Stimulated activated CD4-positive, alpha-beta T cell treated with anti-CD3 and anti-CD28 coated beads, Interleukin-2, amount 100 ng/mL, for 24 hours (primary cell): Measurements from ENCODE around the gene MYBPC2.

Experiments used
- DNase-seq, 2 donors: peaks; one replicate each; pipeline ENCODE4 v3.0.0-alpha.2; 2020

MYBPC2 gene

DNA sequence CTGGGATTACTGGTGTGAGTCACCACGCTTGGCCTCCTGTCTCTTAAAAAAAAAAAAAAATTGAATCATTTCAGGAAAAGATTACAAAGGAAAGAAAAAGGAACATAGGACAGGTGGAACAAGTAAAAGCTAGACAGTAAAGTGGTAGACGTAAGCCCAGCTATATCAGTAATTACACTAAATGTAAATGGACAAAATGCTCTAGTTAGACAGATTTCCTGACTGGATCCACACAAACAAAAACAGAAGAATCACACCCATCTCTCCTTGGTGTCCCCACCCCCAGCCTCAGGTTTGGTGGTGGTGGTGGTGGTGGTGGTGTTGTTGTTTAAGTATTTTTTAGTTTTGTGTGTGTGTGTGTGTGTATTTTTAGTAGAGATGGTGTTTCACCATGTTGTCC lies 20.3 kb upstream of the MYBPC2 start:
- DNase-seq, result no peak

DNA sequence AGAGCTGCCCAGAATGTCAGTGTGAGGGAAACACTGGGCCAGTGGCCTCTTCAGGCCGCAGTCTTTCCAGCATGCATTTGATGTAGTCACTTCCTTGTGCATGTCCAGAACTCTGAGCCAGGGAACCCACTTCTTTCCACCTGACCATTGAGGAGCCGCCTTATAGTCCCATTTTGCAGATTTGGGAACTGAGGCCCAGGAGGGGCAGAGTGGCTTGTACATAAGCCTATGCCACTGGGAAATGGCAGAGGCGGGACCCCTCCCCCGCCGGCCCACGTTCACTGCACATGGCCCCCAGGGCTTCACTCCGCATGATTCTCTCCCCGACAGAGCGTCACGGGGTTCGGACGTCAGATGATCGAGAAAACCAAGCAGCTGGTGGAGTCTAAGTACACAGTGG lies 19.6 kb upstream of the MYBPC2 start:
- no peak for DNase-seq

DNA sequence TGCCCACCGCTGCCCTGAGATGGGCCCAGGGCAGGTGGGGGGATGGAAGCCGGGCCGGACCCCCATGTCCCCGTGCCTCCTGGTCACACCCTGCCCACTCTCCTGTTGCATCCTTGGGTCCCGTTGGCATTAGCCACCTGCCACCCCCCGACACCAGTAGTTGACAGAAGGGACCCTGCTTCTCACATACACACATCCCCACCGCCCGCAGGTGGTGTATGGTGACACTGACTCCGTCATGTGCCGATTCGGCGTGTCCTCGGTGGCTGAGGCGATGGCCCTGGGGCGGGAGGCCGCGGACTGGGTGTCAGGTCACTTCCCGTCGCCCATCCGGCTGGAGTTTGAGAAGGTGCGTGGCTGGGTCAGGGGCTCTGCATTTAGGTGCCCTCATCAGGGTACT lies 19.2 kb upstream of the MYBPC2 start:
- no peak for DNase-seq

DNA sequence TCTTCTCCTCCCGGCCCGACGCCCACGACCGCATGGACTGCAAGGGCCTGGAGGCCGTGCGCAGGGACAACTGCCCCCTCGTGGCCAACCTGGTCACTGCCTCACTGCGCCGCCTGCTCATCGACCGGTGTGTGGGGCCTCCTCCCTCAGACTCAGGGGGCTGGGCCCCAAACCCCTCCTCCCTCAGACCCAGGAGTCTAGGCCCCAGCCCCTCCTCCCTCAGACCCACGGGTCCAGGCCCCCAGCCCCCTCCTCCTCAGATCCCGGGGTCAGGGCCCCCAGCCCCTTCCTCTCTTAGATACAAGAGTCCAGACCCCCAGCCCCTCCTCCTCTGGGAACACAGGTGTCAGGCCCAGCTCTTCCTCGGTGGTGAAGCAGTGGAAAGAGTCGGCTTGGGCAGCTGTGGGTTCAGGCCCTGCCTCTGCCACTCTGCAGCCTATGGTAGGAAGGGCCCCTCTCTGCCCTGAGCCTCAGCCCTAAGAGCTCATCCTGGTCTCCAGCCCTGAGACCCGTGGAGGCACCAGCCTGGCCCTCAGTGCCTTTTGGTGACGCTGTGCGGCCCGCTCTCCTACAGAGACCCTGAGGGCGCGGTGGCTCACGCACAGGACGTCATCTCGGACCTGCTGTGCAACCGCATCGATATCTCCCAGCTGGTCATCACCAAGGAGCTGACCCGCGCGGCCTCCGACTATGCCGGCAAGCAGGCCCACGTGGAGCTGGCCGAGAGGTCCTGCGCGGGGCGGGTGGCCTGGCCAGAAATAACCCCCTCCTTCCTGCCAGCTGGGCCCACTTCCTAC lies 17.6 kb upstream of the MYBPC2 start:
- DNase-seq, result peak; percentile 79 to 87

DNA sequence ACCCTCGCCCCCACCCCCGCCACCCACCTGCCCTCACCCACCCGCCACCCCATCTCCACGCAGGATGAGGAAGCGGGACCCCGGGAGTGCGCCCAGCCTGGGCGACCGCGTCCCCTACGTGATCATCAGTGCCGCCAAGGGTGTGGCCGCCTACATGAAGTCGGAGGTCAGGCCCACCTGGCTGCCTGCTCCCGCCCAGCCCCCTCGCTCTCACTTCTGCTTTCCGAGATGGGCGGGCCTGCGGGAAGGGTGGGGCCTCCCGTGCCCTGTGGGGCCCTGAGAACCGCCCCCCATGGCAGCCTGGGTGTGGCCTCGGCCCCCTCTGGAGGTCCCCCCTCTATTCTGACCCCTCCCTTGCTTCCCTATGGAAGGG lies 17.0 kb upstream of the MYBPC2 start:
- DNase-seq, result peak in 1 of 2 donors; percentile 17

DNA sequence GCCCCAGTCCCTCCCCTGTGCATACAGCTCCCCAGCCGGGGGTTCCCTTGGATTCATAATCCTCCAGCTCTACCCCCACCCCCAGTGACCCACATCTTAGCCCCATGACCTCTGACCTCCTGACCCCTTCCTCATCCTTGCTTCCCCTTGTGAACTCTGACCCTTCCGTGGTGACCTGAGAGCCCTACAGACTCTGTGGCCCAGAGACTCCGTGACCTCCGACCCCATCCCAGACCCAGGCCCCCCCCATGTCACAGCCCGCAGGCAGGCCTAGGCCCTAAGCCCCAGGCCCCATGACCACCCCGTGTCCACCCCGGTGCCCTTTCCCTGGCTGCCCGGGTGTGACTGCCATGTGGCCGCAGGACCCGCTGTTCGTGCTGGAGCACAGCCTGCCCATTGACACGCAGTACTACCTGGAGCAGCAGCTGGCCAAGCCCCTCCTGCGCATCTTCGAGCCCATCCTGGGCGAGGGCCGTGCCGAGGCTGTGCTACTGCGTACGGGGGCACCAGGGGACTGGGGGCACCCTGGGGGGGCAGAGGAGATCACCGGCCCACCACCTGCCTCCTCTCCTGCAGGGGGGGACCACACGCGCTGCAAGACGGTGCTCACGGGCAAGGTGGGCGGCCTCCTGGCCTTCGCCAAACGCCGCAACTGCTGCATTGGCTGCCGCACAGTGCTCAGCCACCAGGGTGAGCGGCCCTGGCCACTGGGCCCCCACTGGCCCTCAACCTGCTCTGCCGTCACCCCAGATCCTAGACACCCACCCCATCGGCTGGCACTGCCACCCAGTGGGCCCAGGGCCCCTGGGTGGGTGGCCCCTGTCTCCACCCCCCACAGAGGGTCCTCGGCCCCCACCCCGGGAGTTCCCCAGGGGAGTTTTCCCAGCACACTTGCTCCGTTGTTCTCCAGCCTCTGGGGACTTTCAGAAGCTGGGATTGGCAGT lies 16.4 kb upstream of the MYBPC2 start:
- no peak for DNase-seq

DNA sequence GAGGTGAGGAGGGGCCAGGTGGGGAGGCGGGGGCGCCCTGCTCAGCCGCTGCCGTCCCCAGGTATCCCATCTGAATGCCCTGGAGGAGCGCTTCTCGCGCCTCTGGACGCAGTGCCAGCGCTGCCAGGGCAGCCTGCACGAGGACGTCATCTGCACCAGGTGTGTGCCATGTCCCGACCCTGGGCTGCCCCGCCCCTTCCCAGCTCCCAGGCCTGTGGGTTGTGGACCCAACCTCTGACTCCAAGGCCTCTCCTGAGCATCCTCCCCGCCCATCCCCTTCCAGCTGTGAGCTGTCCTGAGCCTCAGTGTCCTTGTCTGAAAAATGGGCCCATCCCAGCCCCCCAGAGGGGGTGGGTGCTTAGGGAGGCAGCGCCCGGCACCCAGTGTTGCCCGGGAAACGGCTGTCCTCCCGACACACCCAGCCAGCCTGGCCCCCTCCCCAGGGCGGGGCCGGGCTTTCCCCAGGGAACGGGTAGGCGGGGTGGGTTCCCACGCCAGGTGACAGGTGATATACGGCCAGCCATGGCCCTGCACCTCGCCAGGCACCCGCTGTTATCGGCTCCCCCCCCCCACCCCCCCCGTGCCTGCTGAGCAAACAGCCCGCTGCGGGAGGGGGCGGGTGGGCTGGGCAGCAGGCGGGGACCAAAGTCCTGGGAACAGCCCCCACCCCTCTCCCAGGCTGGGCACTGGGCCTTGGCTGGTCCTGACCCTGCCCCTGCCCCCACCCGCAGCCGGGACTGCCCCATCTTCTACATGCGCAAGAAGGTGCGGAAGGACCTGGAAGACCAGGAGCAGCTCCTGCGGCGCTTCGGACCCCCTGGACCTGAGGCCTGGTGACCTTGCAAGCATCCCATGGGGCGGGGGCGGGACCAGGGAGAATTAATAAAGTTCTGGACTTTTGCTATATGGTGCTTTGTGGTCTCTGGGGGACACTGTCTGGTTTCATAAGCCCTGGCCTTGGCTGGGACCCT lies 15.3 kb upstream of the MYBPC2 start:
- DNase-seq, result peak in 1 of 2 donors; percentile 16

DNA sequence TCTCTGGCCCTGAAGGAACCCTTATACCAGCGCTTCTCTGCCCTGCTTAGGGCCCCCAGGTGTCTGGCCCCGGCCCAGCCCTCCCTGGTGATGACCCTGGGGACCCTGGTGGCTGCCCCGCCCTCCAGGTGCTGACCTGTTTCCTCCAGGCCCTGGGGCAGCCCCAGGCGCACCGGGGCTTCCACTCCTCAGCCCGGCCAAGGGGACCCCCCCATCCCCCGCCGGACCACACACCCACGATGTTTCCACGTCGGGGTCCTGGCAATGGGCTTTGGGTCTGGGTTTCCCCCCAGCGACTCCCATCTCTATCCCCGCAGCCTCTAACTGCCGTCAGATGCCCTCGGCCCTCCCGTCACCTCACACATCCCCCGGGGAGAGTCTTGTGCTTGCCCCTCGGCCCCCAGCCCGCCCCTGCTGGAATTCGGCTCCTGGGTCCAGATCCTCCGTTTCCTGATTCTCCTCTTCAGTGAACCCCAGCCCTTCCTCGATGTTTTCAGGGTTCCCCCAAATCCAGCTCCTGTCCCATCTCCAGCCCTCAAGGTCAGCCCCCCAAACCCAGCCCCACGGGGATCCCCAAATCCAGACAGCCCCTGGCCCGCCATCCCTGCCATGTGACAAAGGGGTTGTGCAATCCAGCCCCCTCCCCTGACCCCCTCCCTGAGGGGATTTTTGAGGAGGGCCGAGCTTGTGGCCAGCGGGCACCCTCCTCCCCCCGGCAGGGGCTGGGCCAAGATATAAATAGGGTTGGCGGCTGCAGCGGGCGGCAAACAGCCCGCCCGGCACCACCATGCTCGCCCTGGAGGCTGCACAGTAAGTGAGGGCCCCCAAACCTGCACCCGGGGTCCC lies 14.3 kb upstream of the MYBPC2 start, which contains the start of gene SPIB:
TSS of gene SPIB (plus strand) at position 763 of the 846 bp plus-strand sequence. CDS start at position 788, 25 bp downstream.
- peak in 1 of 2 donors; percentile 13 for DNase-seq

DNA sequence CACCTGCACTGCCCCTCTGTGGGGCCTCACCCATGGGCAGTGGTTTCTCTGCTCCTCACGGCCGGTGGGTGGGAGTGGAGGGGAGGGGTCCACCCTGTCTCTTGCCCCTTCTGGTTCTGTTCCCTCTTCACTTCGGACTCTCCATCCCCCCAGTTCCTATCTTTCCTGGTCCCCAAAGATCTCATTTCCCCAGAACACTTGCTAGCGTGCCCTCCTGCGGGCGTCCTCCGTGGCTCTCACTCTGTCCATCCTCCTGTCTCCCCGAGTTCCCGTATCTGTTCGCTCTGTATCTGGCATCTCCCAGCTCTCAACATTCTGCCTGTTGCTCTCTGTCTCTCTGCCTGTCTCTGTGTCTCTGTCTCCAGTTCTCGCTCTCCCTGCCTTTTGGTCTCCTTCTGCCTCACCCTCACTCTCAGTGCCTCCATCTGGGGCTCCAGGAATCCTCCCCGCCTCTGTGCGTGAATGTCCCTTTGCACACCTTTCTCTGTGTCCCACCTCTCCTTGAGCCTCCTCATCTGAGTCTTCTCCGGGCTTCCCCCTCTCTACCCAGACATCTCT lies 13.6 kb upstream of the MYBPC2 start:
- DNase-seq, result no peak

DNA sequence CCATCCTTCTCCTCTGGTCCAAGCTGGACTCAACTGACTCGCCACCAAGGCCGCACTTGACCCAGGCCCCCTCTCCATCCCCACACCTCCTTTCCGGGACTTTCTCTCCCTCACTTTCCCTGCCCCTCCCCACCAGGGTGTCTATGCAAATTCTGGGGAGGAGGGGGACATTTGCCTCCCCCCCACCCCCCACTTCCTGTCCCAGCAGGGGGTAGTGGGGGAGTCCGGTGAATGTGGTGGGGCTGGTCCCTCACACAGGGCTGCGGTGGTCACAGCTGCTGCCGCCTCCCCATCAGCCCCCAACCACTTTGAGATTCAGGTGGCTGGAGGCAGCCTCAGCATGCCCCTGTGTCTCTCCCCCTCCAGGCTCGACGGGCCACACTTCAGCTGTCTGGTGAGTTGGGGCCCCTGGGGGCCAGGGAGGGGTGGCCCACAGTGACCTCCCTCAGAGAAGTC lies 13.1 kb upstream of the MYBPC2 start:
- no peak for DNase-seq

DNA sequence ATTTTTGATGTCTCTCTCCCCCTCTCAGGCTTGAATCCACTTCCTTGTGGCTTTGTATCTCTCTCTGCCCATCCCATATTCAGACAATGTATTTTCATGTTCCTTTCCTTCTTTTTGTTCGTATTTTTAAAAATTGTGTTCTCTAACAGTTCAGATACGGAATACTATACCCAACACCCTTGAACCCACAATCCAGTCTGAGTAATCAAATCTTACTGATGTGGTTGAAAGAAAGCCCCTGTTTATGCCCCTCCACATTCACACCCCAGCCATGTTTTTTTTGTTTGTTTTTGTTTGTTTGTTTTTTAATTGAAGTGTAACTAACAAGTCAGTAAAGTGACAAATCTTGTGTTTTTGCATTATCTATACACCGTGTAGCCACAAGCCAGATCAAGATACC lies 12.6 kb upstream of the MYBPC2 start:
- no peak for DNase-seq

DNA sequence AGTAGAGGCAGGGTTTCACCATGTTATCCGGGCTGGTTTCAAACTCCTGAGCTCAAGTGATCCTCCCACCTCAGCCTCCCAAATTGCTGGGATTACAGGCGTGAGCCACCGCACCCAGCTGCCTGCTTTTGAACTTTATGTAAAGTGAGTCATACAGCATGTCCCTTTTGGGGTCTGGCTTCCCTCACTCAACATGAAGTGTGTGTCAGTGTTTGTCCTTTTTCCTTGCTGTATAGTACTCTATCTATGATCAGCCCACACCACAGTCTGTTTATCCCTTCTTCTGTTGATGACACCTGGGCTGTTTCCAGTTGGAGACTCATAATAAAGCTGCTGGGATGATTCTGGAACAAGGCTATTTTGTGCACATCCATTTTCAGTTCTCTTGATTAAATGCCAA lies 11.9 kb upstream of the MYBPC2 start:
- no peak for DNase-seq

DNA sequence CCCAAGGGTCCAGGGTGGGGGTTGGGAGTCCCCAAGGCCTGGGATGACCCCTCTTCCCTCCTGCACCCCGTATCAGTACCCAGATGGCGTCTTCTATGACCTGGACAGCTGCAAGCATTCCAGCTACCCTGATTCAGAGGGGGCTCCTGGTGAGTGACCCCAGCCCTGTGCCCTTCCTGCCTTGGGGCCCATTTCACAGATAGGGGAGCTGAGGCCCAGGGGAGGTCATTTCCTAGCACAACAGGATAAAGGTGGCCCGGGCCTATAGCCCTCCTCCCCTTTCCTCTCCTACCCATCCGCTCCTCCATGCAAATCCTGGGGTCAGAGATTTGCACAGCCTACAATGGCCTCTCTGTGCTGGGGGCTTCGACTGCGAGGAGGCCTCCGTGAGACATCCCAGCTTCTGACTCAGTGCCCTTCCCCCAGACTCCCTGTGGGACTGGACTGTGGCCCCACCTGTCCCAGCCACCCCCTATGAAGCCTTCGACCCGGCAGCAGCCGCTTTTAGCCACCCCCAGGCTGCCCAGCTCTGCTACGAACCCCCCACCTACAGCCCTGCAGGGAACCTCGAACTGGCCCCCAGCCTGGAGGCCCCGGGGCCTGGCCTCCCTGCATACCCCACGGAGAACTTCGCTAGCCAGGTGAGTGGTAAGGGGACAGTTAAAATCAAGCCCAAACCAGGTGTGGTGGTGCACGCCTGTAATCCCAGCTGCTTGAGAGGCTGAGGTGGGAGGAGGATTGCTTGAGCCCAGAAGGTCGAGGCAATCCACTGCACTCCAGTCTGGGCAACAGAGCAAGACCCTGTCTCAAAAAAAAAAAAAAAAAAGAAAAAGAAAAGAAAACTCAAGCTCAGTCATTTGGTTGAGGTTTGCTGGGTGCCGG lies 10.1 kb upstream of the MYBPC2 start:
- no peak for DNase-seq

DNA sequence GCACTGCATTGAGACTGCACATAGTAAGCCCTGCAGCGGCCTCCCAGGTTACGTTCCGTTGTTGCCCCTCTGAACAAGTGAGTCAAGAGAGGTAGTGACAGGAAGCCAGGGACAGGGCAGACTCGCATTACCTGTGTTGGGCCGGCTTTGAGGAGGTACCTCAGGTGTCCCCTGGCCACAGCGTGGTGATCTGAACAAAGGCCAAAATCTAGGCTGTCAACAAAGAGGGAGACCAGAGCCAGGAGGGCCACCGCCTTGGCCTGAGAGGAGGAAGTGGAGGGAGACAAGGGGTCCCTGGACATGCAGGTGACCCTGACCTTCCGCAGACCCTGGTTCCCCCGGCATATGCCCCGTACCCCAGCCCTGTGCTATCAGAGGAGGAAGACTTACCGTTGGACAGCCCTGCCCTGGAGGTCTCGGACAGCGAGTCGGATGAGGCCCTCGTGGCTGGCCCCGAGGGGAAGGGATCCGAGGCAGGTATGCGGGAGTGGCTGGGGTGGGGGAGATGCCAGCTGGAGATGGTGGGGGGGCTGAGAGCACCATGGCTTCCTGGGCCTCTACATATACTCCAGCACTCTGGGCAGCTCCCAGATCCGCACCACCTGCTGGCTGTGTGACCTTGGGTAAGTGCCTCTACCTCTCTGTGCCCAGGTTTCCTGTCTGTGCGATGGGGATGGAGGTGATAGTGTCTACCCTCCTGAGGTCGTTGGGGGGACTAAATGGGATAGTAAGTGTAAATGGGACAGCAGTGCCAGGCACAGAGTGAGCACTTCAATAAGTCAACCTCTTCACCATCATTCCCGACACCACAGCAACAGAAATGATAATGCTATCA lies 9.2 kb upstream of the MYBPC2 start:
- DNase-seq, result no peak

DNA sequence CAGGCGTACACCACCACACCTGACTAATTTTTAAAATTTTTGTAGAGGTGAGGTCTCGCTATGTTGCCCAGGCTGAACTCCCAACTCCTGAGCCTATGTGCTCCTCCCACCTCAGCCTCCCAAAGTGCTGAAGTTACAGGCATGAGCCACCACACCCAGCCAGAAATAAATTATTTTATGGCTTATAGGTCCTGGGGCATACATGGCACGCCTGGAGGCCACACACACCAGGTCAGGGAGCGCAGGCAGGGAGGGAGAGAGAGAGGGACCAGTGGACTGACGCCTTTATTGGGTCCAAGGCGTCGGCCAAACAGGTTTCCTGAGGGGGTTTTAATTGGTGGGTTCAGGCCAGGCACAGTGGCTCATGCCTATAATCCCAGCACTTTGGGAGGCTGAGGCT lies 7.1 kb upstream of the MYBPC2 start:
- DNase-seq, result no peak

DNA sequence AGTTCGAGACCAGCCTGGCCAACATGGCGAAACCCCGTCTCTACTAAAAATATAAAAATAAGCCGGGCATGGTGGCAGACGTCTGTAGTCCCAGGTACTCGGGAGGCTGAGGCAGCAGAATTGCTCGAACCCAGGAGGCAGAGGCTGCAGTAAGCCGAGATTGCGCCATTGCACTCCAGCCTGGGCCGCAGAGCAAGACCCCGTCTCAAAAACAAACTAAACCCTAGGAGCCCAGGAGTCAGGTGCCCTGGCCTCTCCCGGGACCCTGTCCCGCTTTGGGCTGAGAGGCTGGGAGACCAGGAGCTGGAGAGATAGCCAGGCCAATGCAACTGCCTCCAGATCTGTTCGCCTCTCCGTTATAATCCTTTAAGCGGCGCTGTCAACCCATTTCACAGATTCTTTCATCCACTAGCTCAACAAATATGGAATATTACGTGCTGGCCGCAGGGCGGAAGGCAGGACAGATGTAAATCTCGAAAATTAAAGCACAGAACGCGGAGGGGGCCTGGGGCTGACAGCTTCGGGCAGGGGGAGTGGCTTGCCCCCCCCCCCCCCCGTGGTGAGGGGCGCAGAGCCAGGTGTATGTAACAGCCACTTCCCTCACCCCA lies 5.3 kb upstream of the MYBPC2 start:
- DNase-seq, result no peak

DNA sequence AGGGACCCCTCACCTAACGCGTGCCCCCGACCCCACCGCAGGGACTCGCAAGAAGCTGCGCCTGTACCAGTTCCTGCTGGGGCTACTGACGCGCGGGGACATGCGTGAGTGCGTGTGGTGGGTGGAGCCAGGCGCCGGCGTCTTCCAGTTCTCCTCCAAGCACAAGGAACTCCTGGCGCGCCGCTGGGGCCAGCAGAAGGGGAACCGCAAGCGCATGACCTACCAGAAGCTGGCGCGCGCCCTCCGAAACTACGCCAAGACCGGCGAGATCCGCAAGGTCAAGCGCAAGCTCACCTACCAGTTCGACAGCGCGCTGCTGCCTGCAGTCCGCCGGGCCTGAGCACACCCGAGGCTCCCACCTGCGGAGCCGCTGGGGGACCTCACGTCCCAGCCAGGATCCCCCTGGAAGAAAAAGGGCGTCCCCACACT lies 4.7 kb upstream of the MYBPC2 start:
- DNase-seq, result peak; percentile 51 to 55

DNA sequence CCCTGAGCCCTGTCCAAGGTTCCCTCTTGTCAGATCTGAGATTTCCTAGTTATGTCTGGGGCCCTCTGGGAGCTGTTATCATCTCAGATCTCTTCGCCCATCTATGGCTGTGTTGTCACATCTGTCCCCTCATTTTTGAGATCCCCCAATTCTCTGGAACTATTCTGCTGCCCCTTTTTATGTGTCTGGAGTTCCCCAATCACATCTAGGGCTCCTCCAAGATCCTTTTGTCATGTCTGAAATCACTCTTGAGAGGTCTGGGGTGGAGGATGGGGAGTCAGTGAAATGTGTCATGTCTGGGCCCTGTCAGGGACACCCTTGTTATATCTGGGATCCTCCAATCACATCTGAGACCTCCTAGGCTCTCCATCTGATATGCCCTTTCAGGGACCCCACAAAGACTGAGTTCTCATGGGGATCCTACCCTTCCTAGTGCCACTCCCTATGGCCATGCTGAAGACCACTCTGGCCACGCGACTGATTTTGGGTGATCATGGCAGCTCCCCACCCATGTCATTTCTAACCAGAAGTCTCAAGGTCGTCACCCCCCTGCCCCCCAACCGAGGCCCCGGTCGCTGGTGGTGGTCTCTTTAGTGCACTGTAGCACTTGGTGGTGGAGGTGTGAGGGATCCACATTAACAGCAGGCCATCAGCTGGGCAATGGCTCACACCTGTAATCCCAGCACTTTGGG lies 3.8 kb upstream of the MYBPC2 start:
- no peak for DNase-seq
